SKM-1 treated with dmso at 0.1 percent for 144 hours (cell line): ENCODE results near the gene FAM114A2.
A peak's percentile ranks its signal among the peaks of the same experiment; 100 is the strongest.

Experiments
- DNase-seq: peaks from one replicate; lab custom pipeline; 2025; ENCODE audit not compliant: unreplicated experiment; lab: John Stamatoyannopoulos, UW

FAM114A2 gene

GRCh38 chr5:153987301-153987700 is 51.4 kb downstream of the FAM114A2 start:
- DNase-seq = no peak

DNA sequence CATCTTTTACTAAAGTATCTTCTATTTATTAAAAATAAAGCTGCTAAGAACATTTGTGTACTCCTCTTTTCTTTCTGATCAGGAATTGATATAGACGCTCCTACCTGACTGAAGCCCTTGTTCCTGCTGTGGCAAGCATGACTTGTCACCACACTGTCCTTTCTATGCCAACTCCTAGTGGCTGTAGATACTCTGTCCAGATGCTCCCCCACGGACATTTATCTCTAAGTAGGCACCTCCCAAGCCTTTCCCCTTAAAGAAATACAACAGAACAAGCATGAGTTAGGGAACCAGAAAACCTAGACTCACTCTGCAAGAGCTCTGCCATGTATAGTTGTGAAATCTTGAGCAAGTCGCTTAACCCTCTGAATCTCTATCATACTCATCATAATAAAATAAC is 53.2 kb downstream of the FAM114A2 start:
- no peak for DNase-seq

DNA sequence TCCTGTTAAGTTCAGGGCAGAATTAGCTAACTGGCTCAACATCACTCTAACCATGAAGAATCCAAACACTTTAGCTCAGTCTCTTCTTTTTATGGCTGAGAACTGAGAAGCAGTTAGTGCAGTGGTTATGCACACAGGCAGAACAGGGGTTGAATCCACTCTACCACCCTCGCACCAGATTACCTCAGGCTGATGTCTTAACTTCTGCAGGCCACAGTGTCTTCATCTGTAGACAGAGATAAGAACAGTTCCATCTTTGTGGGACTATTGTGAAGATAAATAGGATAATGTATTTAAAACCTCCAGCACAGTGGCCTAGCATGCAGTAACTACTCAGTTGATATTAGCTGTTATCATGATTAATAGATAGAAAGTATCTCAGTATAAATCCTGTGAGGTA is 54.8 kb downstream of the FAM114A2 start:
- DNase-seq = no peak

GRCh38 chr5:153981905-153982605 is 56.7 kb downstream of the FAM114A2 start:
- no peak for DNase-seq

GRCh38 chr5:153979028-153979783 is 59.5 kb downstream of the FAM114A2 start:
- no peak for DNase-seq

DNA sequence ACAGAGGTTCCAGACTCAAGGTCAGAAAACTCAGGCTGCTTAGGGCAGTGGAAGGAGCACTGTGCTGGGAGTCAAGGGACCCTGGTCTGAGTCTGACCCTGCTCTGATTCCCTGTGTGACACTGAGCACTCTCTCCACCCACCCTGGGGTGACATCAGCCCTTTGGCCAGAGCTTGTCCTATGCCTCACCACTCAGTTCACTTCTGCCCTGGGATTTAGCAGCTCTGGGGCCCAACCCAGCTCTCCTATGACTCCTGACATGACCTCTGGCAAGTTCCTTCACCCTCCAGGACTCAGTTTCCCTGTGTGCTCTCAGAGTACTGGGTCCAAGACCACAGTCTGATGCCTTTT is 63.9 kb downstream of the FAM114A2 start:
- no peak for DNase-seq

GRCh38 chr5:153974131-153974812 is 64.4 kb downstream of the FAM114A2 start:
- DNase-seq = peak; percentile 31

- DNase-seq = no peak
These were observed 66.5 kb downstream of the FAM114A2 start for GRCh38 chr5:153972240-153972639.

DNA sequence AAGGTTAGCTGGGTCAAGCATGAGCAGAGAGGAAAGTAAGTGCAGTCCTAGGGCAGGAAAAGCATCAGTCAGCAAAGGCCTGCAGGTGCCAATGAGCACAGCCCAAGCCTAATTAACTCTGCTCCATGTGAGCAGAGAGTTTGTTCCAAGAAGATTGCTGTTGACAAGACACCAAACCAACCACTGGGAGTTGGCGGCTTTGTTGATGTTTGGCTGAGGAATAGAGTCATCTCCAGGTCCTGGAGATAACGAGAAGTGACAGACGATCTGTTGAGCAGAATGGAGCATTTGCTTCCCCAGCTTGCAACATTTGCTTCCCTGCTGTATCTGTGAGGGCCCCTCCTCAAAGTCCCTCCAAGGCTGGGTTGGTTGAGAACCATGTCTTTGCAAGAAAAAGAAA is 68.2 kb downstream of the FAM114A2 start:
- DNase-seq = no peak

DNA sequence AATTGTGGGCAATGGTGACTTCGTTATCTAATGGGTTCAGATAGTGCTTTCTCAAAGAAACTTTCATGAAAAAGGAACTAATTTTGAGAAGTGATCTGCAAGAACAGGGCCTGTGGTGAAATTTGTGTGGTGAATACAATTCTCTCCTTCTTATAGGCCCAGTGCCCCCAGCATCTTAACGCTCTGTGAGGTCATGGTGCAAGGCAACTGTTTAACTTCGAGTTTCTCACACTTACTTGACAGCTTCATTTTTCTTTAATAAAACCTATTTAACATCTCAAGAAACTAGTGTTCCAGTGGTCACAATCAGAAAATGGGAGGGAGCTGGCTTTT is 69.2 kb downstream of the FAM114A2 start:
- peak; percentile 76 for DNase-seq

DNA sequence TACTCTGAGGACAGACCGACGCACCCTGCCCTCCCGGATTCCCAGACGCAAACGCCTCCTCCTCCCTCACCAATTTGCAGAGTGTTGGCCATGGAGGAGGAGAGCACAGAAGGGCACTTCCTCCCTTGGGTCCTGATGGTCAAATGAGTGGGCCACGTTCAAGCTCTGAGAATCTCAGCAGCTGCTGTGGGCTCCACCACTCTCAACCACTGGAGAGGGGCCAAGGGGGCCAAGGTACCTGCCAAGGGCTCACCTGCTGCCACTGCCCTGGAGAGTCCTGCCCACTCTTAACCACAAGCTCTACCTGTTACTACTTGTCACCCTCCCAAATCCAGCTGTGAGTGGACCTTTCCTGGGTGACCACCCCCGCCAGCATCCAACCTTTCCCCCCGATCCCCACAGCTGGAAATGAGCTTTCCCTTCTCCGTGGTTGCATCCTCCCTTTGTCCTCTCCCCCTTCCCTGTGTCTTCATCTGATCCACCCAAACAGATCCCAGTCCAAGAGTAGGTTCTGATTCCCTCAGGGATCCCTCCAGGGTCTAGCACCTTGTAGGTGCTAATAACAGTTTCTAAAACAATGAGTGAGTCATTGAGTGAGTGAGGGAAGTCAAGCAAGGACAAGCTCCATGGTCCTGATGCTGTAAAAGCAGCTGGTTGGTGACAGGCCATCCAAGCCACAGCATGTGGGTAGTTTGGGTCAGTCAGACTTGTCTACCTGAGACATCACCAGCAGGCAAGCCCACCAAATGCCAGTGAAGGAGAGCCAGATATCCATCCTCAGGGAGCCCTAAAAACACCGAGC is 69.7 kb downstream of the FAM114A2 start:
- no peak for DNase-seq

- DNase-seq = peak; percentile 46
These were observed 73.6 kb downstream of the FAM114A2 start for GRCh38 chr5:153964880-153965645.

DNA sequence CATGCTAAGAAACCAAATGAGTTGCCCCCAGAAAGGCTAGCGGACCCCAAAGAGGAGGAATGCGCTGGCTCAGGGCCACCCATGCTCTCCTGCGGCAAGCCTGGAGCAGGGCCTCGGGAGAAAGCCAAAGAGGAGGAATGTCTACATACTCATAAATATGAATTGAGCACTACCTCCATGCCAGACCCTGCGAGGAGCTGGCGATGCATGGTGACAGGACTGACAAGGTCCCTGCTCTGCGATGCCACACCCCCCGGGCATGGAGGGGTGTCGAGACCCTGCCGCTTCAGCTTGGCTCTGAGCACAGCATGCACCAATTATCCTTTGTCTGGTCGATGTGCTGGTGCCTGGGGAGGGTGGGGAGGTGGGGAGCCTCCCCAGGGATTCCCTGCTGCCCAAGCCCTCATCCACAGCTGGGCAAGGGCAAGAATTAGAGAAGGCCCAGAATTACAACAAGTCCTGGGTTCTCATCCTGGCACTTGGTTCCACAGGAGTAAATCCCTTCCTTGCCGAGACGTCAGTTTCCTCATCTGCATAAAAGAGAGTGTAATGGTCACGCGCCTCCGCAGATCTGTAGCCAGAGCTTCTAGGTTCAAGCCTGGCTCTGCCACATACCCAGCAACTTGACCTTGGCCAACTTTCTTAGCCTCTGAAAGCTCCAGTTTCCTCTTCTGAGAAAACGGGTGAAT is 74.4 kb downstream of the FAM114A2 start:
- no peak for DNase-seq

DNA sequence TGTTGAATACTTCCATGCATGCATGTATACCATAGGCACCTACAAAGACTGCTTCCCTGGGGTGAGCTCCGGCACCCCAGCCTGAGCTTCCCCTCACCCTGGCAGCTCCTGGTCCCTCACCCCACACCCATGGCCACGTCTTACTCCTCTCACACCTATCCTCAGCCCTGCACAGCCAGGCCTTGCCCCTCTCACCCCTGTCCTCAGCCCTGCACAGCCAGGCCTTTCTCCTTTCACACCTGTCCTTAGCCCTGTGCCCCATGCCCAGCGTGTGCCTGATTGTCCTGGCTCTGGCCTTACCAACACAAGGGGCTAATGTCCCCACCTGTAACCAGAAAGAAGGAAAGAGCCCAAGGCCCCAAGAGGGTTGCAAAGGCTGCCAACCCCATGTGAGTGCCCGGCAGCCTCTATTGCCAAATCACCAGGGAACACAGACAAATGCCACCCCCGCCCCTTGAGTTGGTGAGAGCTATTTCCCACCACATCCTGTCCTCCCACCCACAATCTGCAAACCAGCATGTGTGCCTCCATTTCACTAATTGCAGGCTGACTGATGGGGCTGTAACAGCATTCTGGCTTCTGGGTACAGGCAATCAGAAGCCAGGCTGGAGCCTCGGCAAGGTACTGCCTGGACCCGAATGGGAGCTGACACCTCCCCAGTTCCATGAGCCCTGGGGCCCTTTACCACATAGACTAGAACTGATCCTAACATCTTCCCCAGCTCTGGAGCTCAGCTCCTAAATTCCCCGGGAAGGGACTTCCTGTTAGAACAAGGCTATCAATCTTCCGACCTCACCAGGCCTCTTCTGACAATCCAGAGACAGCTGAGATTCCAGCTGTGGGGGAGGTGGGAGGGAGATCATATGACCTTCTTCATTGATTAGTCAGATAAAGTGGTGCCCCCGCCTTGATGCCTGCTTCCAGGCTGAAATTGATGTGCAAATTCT is 78.2 kb downstream of the FAM114A2 start:
- no peak for DNase-seq

DNA sequence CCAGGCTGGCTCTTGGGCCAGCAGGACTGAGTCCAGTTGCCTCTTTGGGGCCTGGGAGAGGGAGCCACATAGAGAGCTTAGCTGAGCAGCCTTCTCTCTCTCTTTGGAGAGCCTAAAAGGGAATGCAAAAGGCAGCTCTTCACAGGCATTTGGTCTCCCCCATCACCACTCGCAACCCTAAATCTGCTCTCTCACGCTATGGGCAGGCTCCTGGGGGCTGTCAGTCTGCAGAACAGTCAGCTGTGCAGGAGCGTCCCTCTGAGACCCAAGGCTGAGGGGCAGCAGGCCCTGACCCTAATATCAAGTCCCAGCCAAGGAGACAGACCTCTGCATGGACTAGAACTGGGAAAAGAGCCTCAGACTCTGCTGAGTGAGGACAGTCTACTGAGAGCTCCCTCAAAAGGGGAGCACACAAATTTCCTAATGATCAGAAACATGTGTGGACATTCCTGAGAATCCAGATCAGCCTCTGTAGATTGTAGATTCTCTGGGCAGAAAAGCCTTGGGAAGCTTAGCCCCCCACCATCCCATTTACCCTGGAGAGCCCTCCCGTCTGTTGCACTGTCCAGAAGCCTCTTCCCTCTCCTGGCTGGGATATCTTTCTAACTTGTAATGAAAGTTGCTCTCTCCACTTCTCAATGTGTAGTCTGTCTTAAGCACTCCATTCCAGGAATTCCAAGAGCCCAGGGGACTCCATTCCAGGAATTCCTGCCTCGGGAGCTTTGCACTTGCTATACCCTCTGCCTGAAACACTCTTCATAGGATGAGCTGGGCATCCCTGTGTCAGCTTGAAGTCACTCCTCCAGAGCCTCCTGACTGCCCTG is 79.4 kb downstream of the FAM114A2 start:
- DNase-seq = no peak

DNA sequence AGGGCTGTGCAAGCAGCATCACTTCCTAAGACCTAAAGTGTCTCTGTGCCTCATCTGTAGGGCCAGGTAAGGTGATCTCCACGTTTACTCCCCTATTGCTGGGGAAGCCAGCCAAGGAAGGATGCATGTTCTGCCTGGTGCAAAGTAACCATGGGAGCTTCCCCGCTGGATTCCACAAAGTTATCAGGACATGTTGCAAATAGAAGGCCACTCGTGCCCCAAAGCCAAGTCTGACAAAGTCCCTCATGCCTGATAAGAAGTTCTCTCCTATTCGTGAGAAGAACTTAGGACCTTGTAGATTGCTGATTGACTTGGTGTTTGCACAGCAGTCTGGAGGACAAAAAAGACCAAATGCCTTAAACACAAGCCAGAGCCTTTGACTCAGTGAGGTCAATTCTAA is 81.5 kb downstream of the FAM114A2 start:
- no peak for DNase-seq

DNA sequence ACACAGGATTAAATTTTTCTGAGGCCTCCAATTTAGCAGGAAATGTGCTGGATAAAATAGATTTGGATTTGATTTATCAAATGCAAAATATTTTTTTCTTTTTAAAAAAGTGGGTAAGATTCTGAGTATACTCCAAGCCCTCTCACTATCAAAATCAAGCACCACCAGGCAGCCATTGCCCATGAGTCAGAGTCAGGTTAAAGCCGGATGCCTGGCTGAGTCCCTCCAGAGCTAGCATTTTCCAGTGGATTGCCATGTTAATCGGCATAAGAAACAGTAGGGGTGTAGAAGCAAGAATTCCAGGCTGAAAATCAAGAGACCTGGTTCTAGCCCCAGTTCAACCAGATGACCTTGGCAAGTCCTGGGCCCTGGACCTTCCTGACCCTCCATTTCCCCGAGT is 85.3 kb downstream of the FAM114A2 start:
- no peak for DNase-seq

GRCh38 chr5:153952893-153953292 is 85.8 kb downstream of the FAM114A2 start:
- DNase-seq = no peak
